ENCODE measurements around the gene CLSTN3.
"Not testable (repeated sequence)": the region's sequence is repeated elsewhere in the genome, so short reads cannot be mapped to it uniquely, and the experiment has no call there.

Gene CLSTN3

GRCh38 chr12:7106082-7106481 lies 24.1 kb upstream of the CLSTN3 start:
- no peak for DNase-seq

GRCh38 chr12:7107181-7107580 lies 23.0 kb upstream of the CLSTN3 start:
- not testable (repeated sequence) for DNase-seq

- no peak for DNase-seq
Observed at GRCh38 chr12:7107636-7108002, 22.6 kb upstream of the CLSTN3 start.

GRCh38 chr12:7108003-7108795 lies 22.0 kb upstream of the CLSTN3 start:
- DNase-seq: peak; percentile 7

GRCh38 chr12:7108796-7109571 lies 21.2 kb upstream of the CLSTN3 start, which contains the start of gene C1RL:
Gene C1RL (minus strand): TSS chr12:7109214. CDS start chr12:7109180, 34 bp downstream.
- DNase-seq: peak; percentile 41

- DNase-seq: no peak
Observed at GRCh38 chr12:7109572-7109920, 20.6 kb upstream of the CLSTN3 start.

GRCh38 chr12:7110661-7111060 lies 19.5 kb upstream of the CLSTN3 start:
- DNase-seq: no peak

- no peak for DNase-seq
Observed at GRCh38 chr12:7112041-7112440, 18.1 kb upstream of the CLSTN3 start.

GRCh38 chr12:7113389-7113871 lies 16.7 kb upstream of the CLSTN3 start:
- DNase-seq: no peak

- no peak for DNase-seq
Observed at GRCh38 chr12:7114008-7114407, 16.2 kb upstream of the CLSTN3 start.

- no peak for DNase-seq
Observed at GRCh38 chr12:7114851-7115250, 15.3 kb upstream of the CLSTN3 start.

GRCh38 chr12:7116196-7116595 lies 14.0 kb upstream of the CLSTN3 start:
- no peak for DNase-seq

- DNase-seq: no peak
Observed at GRCh38 chr12:7116916-7117315, 13.3 kb upstream of the CLSTN3 start.

GRCh38 chr12:7117670-7118069 lies 12.5 kb upstream of the CLSTN3 start:
- no peak for DNase-seq

- DNase-seq: no peak
Observed at GRCh38 chr12:7118881-7119280, 11.3 kb upstream of the CLSTN3 start.

- no peak for DNase-seq
Observed at GRCh38 chr12:7120166-7120565, 10.0 kb upstream of the CLSTN3 start.

GRCh38 chr12:7121324-7121723 lies 8.8 kb upstream of the CLSTN3 start:
- DNase-seq: no peak

- DNase-seq: no peak
Observed at GRCh38 chr12:7122811-7123769, 7.1 kb upstream of the CLSTN3 start.

GRCh38 chr12:7123806-7124522 lies 6.2 kb upstream of the CLSTN3 start:
- no peak for DNase-seq

GRCh38 chr12:7125632-7126227 lies 4.4 kb upstream of the CLSTN3 start:
- no peak for DNase-seq

- no peak for DNase-seq
Observed at GRCh38 chr12:7127916-7128626, 2.1 kb upstream of the CLSTN3 start.
